ENCODE results near the gene LYSMD4. TPM values are rescaled to one million over a fixed set of nuclear protein-coding genes. Genes with fewer than 3 reads are reported as not detected.

Gene LYSMD4
- total and polyA plus RNA-seq, 2 of the 13 experiments (the other 11 are each of a cell fraction or from before 2014, with no cell fraction given) = 7.4 to 8.5 TPM

- 0 out of 2 replicates have a peak, but pooled peaks have one; percentile 25 for TF ChIP-seq ARID3A (IDR thresholded peaks at IDR 0.05; ENCODE audit: low read depth, low read length)
- TF ChIP-seq ESRRA (CRISPR knock-in tag; IDR thresholded peaks at IDR 0.05; ENCODE audit: low read depth) = no peak
- no peak for TF ChIP-seq MIER3 (CRISPR knock-in tag; IDR thresholded peaks at IDR 0.05; ENCODE audit: borderline replicate concordance)
- TF ChIP-seq ZSCAN30 (CRISPR knock-in tag; IDR thresholded peaks at IDR 0.05) = no peak
- no peak for TF ChIP-seq ZNF644 (CRISPR knock-in tag; IDR thresholded peaks at IDR 0.05; ENCODE audit: low read depth)
- no peak for TF ChIP-seq NCOA2 (CRISPR knock-in tag; IDR thresholded peaks at IDR 0.05)
- TF ChIP-seq ZNF367 (CRISPR knock-in tag; IDR thresholded peaks at IDR 0.05; ENCODE audit: borderline replicate concordance) = no peak
- TF ChIP-seq KDM2A (CRISPR knock-in tag; IDR thresholded peaks at IDR 0.05; ENCODE audit: borderline replicate concordance, low read depth) = 0 out of 2 replicates have a peak, but pooled peaks have one; percentile 37
- TF ChIP-seq RAD21 (CRISPR knock-in tag; IDR thresholded peaks at IDR 0.05) = peak; percentile 67; the same call in 1 of the 2 replicates
- no peak for TF ChIP-seq CEBPB (IDR thresholded peaks at IDR 0.05; ENCODE audit: borderline replicate concordance, low read depth, low read length)
- TF ChIP-seq ZNF329 (CRISPR knock-in tag; IDR thresholded peaks at IDR 0.05; ENCODE audit: low read depth) = no peak
- no peak for TF ChIP-seq JUNB (CRISPR knock-in tag; IDR thresholded peaks at IDR 0.05; ENCODE audit: borderline replicate concordance)
- TF ChIP-seq RBM39 (IDR thresholded peaks at IDR 0.05; ENCODE audit: low read depth, low read length, poor library complexity, severe bottlenecking) = no peak
- no peak for TF ChIP-seq ZNF281 (CRISPR knock-in tag; IDR thresholded peaks at IDR 0.05; ENCODE audit: borderline replicate concordance)
- TF ChIP-seq FOSL2 (CRISPR knock-in tag; IDR thresholded peaks at IDR 0.05) = peak; percentile 11; the same call in 1 of the 2 replicates
- no peak for TF ChIP-seq HMGXB3 (CRISPR knock-in tag; IDR thresholded peaks at IDR 0.05; ENCODE audit: borderline replicate concordance)
- TF ChIP-seq ZNF710 (CRISPR knock-in tag; IDR thresholded peaks at IDR 0.05; ENCODE audit: borderline replicate concordance) = no peak
- peak; percentile 75; the same call in 1 of the 2 replicates for TF ChIP-seq ETV5 (CRISPR knock-in tag; IDR thresholded peaks at IDR 0.05; ENCODE audit: borderline replicate concordance)
These were observed 22.6 kb upstream of the LYSMD4 start (continued) for GRCh38 chr15:99755692-99756409.

All from HepG2 (cell line).